ENCODE results near the gene ADORA3. TPM values are rescaled to one million over a fixed set of nuclear protein-coding genes. Genes with fewer than 3 reads are reported as not detected.

ADORA3 gene
- total and polyA plus RNA-seq, 2 donors (not counting 3 experiments of a cell fraction or from before 2014, with no cell fraction given): 0.31 TPM; not detected in 1

DNA sequence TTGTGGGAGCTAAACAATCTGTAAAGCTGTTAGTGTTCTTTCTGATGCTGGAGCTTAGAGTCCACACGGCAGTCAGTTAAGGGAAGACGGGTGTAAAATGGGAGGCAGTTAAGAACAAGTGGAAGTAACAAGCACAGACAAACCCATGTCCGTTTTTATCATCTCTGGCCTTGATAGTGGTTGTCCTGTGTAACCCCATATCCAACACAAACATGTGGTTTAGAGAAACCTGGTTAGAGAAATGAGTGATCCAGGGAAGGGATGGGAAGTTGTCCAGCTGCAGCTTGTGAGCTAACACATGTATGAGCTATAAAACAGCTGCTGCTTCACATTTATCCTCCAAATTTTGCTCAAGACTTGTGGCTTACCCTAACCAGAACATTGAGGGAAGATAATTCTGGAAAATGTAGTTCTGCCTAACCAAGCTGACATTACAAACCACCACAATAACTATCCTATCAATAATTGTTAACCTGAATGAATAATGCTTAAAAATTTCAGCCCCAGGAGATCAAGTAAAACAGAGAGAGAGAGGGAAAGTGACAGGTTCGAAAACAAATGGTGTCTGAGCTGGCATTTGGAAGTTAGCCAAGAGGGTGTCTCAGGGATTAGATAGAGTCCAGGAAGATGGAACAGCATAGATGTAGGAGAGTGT is 40.3 kb downstream of the ADORA3 start:
- no peaks in the 10 kb centered on the region for H3K9me1 ChIP-seq (replicated peaks; ENCODE audit: control insufficient read depth, extremely low read depth, insufficient read depth, low read length)
- POLR2A ChIA-PET: interaction anchor here (1.2 kb wide), 1 partner anchor 10 kb away, joined by 4 read pairs; no protein-coding TSS in a partner anchor
- FAIRE-seq: no peak

More for the DNA sequence above, 40.3 kb downstream of the ADORA3 start:
- Histone ChIP-seq H3K4me1 (ENCODE audit: control insufficient read depth, extremely low read depth, insufficient read depth, low read length) (no peaks in the 10 kb centered on the region), H3K36me3 (ENCODE audit: control insufficient read depth in 2 of 2, extremely low read depth in 1 of 2, insufficient read depth in 2 of 2, low read length in 2 of 2) (peaks cover 5 to 15% of the 10 kb centered on the region in 2 experiments), H3K9ac (replicated peaks; ENCODE audit: extremely low read depth, insufficient read depth, low read length) (no peak overlapping the region), H3K27ac (ENCODE audit: insufficient read depth, low read depth, low read length) (no peak overlapping the region), H3K27me3 (ENCODE audit: control insufficient read depth in 2 of 2, insufficient read depth in 2 of 2, low read length in 2 of 2) (no peaks in the 10 kb centered on the region), H3K4me2 (ENCODE audit: insufficient read depth, low read length) (no peak overlapping the region), H2AFZ (ENCODE audit: low read depth, low read length) (no peak overlapping the region), H3K79me2 (ENCODE audit: control insufficient read depth, insufficient read depth, low read length) (no peaks in the 10 kb centered on the region), H4K20me1 (replicated peaks; ENCODE audit: control insufficient read depth, extremely low read depth, insufficient read depth, low read length) (no peaks in the 10 kb centered on the region), H3K9me3 (replicated peaks; ENCODE audit: control insufficient read depth, insufficient read depth, low read length) (no peaks in the 10 kb centered on the region), H3K4me3 (replicated peaks in 1 of 3; ENCODE audit: insufficient read depth in 1 of 3, low read depth in 1 of 3, low read length in 3 of 3) (no peak overlapping the region)
- no TSS peak for BruUV-seq (replicated peaks)
- intact Hi-C loops (cut with micrococcal nuclease) (no loop called here), dilution Hi-C loops (cut with MboI; ENCODE audit: extremely low pct_ligation_motif_present, low sequenced_read_pairs) (no loop called here)
- DNase-seq (ENCODE audit: low read depth, low spot score): no peak
- TF ChIP-seq, protein P1, sequence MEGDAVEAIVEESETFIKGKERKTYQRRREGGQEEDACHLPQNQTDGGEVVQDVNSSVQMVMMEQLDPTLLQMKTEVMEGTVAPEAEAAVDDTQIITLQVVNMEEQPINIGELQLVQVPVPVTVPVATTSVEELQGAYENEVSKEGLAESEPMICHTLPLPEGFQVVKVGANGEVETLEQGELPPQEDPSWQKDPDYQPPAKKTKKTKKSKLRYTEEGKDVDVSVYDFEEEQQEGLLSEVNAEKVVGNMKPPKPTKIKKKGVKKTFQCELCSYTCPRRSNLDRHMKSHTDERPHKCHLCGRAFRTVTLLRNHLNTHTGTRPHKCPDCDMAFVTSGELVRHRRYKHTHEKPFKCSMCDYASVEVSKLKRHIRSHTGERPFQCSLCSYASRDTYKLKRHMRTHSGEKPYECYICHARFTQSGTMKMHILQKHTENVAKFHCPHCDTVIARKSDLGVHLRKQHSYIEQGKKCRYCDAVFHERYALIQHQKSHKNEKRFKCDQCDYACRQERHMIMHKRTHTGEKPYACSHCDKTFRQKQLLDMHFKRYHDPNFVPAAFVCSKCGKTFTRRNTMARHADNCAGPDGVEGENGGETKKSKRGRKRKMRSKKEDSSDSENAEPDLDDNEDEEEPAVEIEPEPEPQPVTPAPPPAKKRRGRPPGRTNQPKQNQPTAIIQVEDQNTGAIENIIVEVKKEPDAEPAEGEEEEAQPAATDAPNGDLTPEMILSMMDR (IDR thresholded peaks at IDR 0.05; ENCODE audit: extremely low read depth in 1 of 2, insufficient read depth in 1 of 2, low read depth in 1 of 2, low read length in 2 of 2): no peak
- no peak for TF ChIP-seq POLR2A (IDR thresholded peaks at IDR 0.05; ENCODE audit: low read depth, low read length)
- TF ChIP-seq FOS (IDR thresholded peaks at IDR 0.05; ENCODE audit: borderline replicate concordance, insufficient read depth, low read length): no peak
- TF ChIP-seq EZH2 (IDR thresholded peaks at IDR 0.05; ENCODE audit: borderline replicate concordance, low read depth, low read length, severe bottlenecking): no peak
- no peak for TF ChIP-seq GATA2 (IDR thresholded peaks at IDR 0.05; ENCODE audit: insufficient read depth, insufficient read length, low read depth, low read length)
- TF ChIP-seq, protein P2, sequence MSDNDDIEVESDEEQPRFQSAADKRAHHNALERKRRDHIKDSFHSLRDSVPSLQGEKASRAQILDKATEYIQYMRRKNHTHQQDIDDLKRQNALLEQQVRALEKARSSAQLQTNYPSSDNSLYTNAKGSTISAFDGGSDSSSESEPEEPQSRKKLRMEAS (IDR thresholded peaks at IDR 0.05; ENCODE audit: insufficient read depth, insufficient read length): no peak
- no peak for TF ChIP-seq POLR2AphosphoS5 (IDR thresholded peaks at IDR 0.05; ENCODE audit: insufficient read depth, low read depth, low read length)
- no peak for TF ChIP-seq JUN (IDR thresholded peaks at IDR 0.05; ENCODE audit: borderline replicate concordance, insufficient read depth, insufficient read length, low read depth)
- no peak for TF ChIP-seq MYC (IDR thresholded peaks at IDR 0.05; ENCODE audit: low read depth, low read length)
- CTCF ChIA-PET: interaction anchor here (0.7 to 2.4 kb wide), 2 partner anchors 11 to 14 kb away, joined by 3 to 7 read pairs; partner anchors contain the start of genes C1orf162 and WDR77
